Smooth muscle cell of the pulmonary artery (primary cell): Measurements from ENCODE around the gene NLRP9. TPM values are rescaled to one million over a fixed set of nuclear protein-coding genes. Genes with fewer than 3 reads are reported as not detected.

Experiments
- total RNA-seq: library from RNA; depleted of rRNA; stranded (reverse); fragments of >200 nt; gene quantifications from 2 replicates; pipeline ENCODE4 v1.2.3, GENCODE V29; 2014

NLRP9 gene
- not detected in 2 replicates for total RNA-seq

DNA sequence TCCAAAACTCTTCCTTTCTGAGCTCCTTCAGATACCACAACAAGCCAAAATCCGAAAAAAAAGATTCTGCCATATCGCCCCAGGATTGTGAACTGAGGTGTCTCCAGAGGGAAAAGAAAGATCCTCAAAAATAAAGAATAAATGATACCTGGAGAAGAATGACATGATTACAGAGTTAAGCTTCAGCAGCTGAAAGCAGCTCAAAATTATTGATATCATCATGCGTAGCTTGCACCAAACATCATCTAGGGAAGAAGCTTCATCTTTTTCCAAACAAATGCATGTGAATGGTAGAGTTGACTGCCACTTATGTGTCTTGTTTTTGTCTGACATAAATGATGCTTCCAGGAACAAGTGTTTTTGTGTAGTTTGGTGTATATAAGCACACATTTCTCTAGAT, at the start of gene NLRP9:
Gene NLRP9 (minus strand): TSS at position 101 of the 400 bp plus-strand sequence. CDS start 28 bp downstream, at position 73.

DNA sequence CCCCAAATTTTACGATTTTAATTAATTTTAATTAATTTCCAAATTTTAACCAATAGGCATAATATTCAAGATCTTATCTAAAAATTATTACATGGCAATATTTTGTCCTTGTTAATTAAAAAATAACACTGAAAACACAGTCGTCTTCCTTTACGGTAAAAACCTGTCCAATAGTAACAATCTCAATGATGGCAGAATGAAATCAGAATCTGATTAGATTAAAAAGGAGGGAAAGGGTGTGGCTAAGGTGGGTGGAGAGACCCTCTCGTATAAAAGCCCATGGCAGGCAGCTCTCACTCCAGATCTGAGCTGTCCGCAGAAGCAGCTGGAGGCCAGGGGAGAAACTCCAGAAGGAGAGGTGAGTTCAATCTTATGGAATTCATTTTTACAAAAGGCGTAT, 30.6 kb upstream of the NLRP9 start, which contains the start of gene RFPL4AL1:
Gene RFPL4AL1 (plus strand): TSS at position 301 of the 400 bp plus-strand sequence. CDS start 2,687 bp downstream, outside the sequence.

DNA sequence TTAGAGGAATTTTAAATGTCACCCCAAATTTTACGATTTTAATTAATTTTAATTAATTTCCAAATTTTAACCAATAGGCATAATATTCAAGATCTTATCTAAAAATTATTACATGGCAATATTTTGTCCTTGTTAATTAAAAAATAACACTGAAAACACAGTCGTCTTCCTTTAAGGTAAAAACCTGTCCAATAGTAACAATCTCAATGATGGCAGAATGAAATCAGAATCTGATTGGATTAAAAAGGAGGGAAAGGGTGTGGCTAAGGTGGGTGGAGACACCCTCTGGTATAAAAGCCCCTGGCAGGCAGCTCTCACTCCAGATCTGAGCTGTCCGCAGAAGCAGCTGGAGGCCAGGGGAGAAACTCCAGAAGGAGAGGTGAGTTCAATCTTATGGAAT, 20.6 kb upstream of the NLRP9 start, which contains the start of gene RFPL4A:
Gene RFPL4A (plus strand): TSS at position 301 of the 400 bp plus-strand sequence. CDS start 2,704 bp downstream, outside the sequence.

DNA sequence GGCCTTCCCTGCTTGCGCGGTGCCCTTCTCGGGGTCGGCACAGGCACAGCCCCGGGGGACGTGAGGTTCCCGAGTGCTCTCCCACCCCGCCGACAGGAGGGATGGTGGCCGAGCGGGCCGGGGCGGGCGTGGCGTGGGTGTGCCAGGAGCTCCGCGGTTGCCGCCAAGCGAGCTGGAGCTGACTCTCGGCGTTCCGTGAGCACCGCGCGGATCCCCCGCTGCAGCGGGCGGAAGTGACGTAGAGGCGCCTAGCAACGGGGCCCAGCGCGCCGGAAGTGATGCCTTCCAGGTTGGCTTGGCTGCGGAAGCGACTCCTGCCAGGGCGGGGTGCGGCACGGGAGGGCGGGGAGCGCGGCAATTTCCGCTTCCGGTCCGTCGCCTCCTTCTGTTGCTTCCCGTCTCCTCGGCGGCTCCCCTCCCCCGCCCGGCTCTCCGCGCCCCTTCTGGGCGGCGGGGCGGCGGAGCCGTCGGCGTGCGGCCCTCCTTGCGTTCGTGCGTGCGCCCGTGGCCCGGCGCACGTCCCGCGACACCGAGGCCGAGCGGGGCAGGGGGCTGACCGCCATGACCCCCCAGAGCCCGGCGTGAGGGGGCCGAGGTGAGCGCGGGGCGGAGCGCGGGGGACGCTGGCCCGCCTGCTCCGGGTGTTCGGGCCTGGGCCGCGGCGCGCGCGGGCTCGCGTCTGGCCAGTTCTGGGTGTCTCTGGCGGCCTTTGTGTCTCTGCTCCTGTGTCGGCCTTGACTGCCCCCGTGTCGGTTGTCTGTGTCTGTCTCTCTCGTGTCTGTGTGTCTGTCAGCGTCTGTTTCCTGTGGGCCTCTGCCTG, 63.2 kb downstream of the NLRP9 start, which contains the start of gene EPN1:
Gene EPN1 (plus strand): TSS at position 386 of the 820 bp plus-strand sequence. CDS start 3,402 bp downstream, outside the sequence.

Other genes with a start within 250 kb of the NLRP9 start
- 39.3 and 40.5 TPM in 2 replicates for gene SSC5D, start 250.0 kb downstream of the NLRP9 start, total RNA-seq
- 0.13 TPM in 1 of 2 replicates, not detected in the other for gene SBK2, start 201.3 kb downstream of the NLRP9 start, total RNA-seq
- gene SBK3, start 192.9 kb downstream of the NLRP9 start, total RNA-seq, result 0.07 TPM in 2 replicates
- 4.1 and 9.1 TPM in 2 replicates for gene ZNF579, start 157.6 kb downstream of the NLRP9 start, total RNA-seq
- 3.8 and 5.0 TPM in 2 replicates for gene FIZ1, start 138.9 kb downstream of the NLRP9 start, total RNA-seq
- gene ZNF524, start 138.1 kb downstream of the NLRP9 start, total RNA-seq, result 9.5 and 13.1 TPM in 2 replicates
- 2.5 and 5.1 TPM in 2 replicates for gene ZNF865, start 132.8 kb downstream of the NLRP9 start, total RNA-seq
- 3.9 and 5.1 TPM in 2 replicates for gene ZNF784, start 113.8 kb downstream of the NLRP9 start, total RNA-seq
- 7.1 and 8.8 TPM in 2 replicates for gene ZNF580, start 97.4 kb downstream of the NLRP9 start, total RNA-seq
- 16.6 and 24.6 TPM in 2 replicates for gene ZNF581, start 94.8 kb downstream of the NLRP9 start, total RNA-seq
- gene CCDC106, start 90.2 kb downstream of the NLRP9 start, total RNA-seq, result 10.7 and 13.3 TPM in 2 replicates
- gene U2AF2, start 83.4 kb downstream of the NLRP9 start, total RNA-seq, result 103 and 111 TPM in 2 replicates
- 130 and 144 TPM in 2 replicates for gene EPN1, start 63.2 kb downstream of the NLRP9 start, total RNA-seq
- not detected in 2 replicates for gene RFPL4A, start 20.7 kb upstream of the NLRP9 start, total RNA-seq
- gene RFPL4AL1, start 30.7 kb upstream of the NLRP9 start, total RNA-seq, result not detected in 2 replicates
- not detected in 2 replicates for gene NLRP11, start 93.6 kb upstream of the NLRP9 start, total RNA-seq
- not detected in 2 replicates for gene NLRP4, start 98.1 kb upstream of the NLRP9 start, total RNA-seq
- gene NLRP13, start 193.9 kb upstream of the NLRP9 start, total RNA-seq, result not detected in 2 replicates
- gene NLRP8, start 209.4 kb upstream of the NLRP9 start, total RNA-seq, result not detected in 2 replicates
- not detected in 2 replicates for gene NLRP5, start 248.4 kb upstream of the NLRP9 start, total RNA-seq